ENCODE results near the gene UHMK1.
A peak's percentile ranks its signal among the peaks of the same experiment; 100 is the strongest.

DNA sequence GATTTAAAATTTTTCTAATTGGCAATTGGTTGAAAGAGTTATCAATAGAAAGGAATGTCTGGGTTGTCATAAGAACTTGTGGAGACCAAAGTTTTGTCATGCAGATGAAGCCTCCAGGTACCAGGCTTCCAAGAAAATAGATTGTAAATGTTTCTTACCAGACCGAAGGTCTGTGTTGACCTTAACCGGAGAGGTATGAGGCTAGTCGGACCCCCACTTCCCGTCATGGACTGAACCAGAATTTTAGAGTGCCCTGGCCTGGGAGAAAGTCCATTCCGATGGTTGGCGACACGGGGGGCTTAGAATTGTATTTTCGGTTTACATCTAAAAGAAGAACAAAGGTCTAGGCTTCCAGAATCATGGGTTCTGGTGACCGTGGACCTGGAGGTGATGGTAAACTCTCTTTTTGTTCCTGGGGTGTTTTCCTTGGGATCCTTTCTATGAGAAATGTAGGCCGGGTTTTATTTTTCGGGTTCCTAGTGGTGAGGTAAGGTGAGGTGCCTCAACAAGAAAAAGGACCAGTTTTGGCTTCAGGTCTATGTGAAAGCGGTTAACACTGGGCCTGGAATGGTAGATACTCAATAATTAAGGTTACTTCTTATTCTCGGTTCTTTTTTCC is 405 bp upstream of the UHMK1 start:
- TF ChIP-seq POLR2A (IDR thresholded peaks at IDR 0.05): no peak
- TF ChIP-seq, protein P1, sequence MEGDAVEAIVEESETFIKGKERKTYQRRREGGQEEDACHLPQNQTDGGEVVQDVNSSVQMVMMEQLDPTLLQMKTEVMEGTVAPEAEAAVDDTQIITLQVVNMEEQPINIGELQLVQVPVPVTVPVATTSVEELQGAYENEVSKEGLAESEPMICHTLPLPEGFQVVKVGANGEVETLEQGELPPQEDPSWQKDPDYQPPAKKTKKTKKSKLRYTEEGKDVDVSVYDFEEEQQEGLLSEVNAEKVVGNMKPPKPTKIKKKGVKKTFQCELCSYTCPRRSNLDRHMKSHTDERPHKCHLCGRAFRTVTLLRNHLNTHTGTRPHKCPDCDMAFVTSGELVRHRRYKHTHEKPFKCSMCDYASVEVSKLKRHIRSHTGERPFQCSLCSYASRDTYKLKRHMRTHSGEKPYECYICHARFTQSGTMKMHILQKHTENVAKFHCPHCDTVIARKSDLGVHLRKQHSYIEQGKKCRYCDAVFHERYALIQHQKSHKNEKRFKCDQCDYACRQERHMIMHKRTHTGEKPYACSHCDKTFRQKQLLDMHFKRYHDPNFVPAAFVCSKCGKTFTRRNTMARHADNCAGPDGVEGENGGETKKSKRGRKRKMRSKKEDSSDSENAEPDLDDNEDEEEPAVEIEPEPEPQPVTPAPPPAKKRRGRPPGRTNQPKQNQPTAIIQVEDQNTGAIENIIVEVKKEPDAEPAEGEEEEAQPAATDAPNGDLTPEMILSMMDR (IDR thresholded peaks at IDR 0.05): peak in 3 of 6 experiments; percentile 32 to 48 (median 46)
